ENCODE results near the gene TUBA3E. TPM values are rescaled to one million over a fixed set of nuclear protein-coding genes. Genes with fewer than 3 reads are reported as not detected.

The TUBA3E gene
- polyA plus RNA-seq, 3 donors, result not detected

GRCh38 chr2:130245976-130246375 is 47.7 kb upstream of the TUBA3E start:
- H3K4me1 ChIP-seq (ENCODE audit: control insufficient read depth in 1 of 2, insufficient read depth in 2 of 2, low read length in 2 of 2), result no peaks in the 10 kb centered on the region
- no peak overlapping the region for H3K4me3 Mint-ChIP-seq
- peaks cover 5 to 22% (median 9%) of the 10 kb centered on the region in 3 donors for H3K27me3 Mint-ChIP-seq (ENCODE audit: low read depth in 3 of 3)
- no peak for DNase-seq
- H3K9me3 ChIP-seq (replicated peaks in 1 of 2; ENCODE audit: control insufficient read depth in 1 of 2, insufficient read depth in 1 of 2, low read length in 2 of 2), result no peaks in the 10 kb centered on the region
- H3K4me3 ChIP-seq (replicated peaks in 1 of 3; ENCODE audit: low read depth in 2 of 3, low read length in 3 of 3), result no peak overlapping the region
- H3K9me3 Mint-ChIP-seq, result peaks cover 0 to 8% (median 0%) of the 10 kb centered on the region in 7 donors
- no peak overlapping the region for H2AFZ ChIP-seq (ENCODE audit: insufficient read depth, low read depth, low read length, poor library complexity, severe bottlenecking)
- intact Hi-C loops (cut with micrococcal nuclease), result no loop called here
- H3K27ac ChIP-seq (ENCODE audit: low read depth in 1 of 2, low read length in 2 of 2), result no peak overlapping the region
- TF ChIP-seq CTCF (IDR thresholded peaks at IDR 0.05), result no peak
- H3K27me3 ChIP-seq (ENCODE audit: control insufficient read depth in 2 of 2, insufficient read depth in 2 of 2, low read length in 2 of 2), result peaks cover 2% of the 10 kb centered on the region in 2 donors
- no peaks in the 10 kb centered on the region for H3K4me1 Mint-ChIP-seq
- no peak overlapping the region for H3K27ac Mint-ChIP-seq
- H3K79me2 ChIP-seq (ENCODE audit: insufficient read depth, low read length), result no peaks in the 10 kb centered on the region
- no peaks in the 10 kb centered on the region for H4K20me1 ChIP-seq (ENCODE audit: insufficient read depth, low read length)
- H3K36me3 Mint-ChIP-seq, result no peaks in the 10 kb centered on the region
- no CpG with 5 or more reads among the region's 3 CpGs for WGBS (ENCODE audit: insufficient coverage)
- no peak overlapping the region for H3K9ac ChIP-seq (ENCODE audit: insufficient read depth, low read length, poor library complexity, severe bottlenecking)
- no peak overlapping the region for H3K4me2 ChIP-seq (replicated peaks; ENCODE audit: extremely low read depth, low read length, poor library complexity, severe bottlenecking)
- no peaks in the 10 kb centered on the region for H3K36me3 ChIP-seq (replicated peaks in 1 of 2; ENCODE audit: control insufficient read depth in 1 of 2, insufficient read depth in 2 of 2, low read length in 2 of 2)

- H3K9me3 Mint-ChIP-seq, result peaks cover 0 to 8% (median 0%) of the 10 kb centered on the region in 7 donors
- Histone ChIP-seq H3K9ac (ENCODE audit: insufficient read depth, low read length, poor library complexity, severe bottlenecking) (no peak overlapping the region), H3K27me3 (ENCODE audit: control insufficient read depth in 2 of 2, insufficient read depth in 2 of 2, low read length in 2 of 2) (no peaks in the 10 kb centered on the region), H2AFZ (ENCODE audit: insufficient read depth, low read depth, low read length, poor library complexity, severe bottlenecking) (no peak overlapping the region), H3K27ac (ENCODE audit: low read depth in 1 of 2, low read length in 2 of 2) (no peak overlapping the region), H3K4me3 (replicated peaks in 1 of 3; ENCODE audit: low read depth in 2 of 3, low read length in 3 of 3) (no peak overlapping the region), H3K9me3 (replicated peaks in 1 of 2; ENCODE audit: control insufficient read depth in 1 of 2, insufficient read depth in 1 of 2, low read length in 2 of 2) (no peaks in the 10 kb centered on the region), H3K36me3 (replicated peaks in 1 of 2; ENCODE audit: control insufficient read depth in 1 of 2, insufficient read depth in 2 of 2, low read length in 2 of 2) (no peaks in the 10 kb centered on the region), H3K79me2 (ENCODE audit: insufficient read depth, low read length) (no peaks in the 10 kb centered on the region), H3K4me1 (ENCODE audit: control insufficient read depth in 1 of 2, insufficient read depth in 2 of 2, low read length in 2 of 2) (no peaks in the 10 kb centered on the region), H4K20me1 (ENCODE audit: insufficient read depth, low read length) (no peaks in the 10 kb centered on the region), H3K4me2 (replicated peaks; ENCODE audit: extremely low read depth, low read length, poor library complexity, severe bottlenecking) (no peak overlapping the region)
- TF ChIP-seq CTCF (IDR thresholded peaks at IDR 0.05), result no peak
- no peak for DNase-seq
- no peak overlapping the region for H3K27ac Mint-ChIP-seq
- WGBS (ENCODE audit: insufficient coverage), result no CpG with 5 or more reads among the region's 2 CpGs
- intact Hi-C loops (cut with micrococcal nuclease), result no loop called here
- no peak overlapping the region for H3K4me3 Mint-ChIP-seq
- H3K27me3 Mint-ChIP-seq (ENCODE audit: low read depth in 3 of 3), result peaks cover 5 to 12% (median 11%) of the 10 kb centered on the region in 3 donors
- no peaks in the 10 kb centered on the region for H3K4me1 Mint-ChIP-seq
- no peaks in the 10 kb centered on the region for H3K36me3 Mint-ChIP-seq
Measured at GRCh38 chr2:130243359-130243758, 45.1 kb upstream of the TUBA3E start.

Measured in CD14-positive monocyte (primary cell).